IPS DF 4.7 (cell line): ENCODE data around the gene CRYGN.

Experiments used
- DNase-seq: peaks from one replicate; pipeline ENCODE4 v3.0.0-alpha.2; 2013; ENCODE audit warnings: low spot score; ENCODE audit errors: extremely low read depth

The CRYGN gene, protein sequence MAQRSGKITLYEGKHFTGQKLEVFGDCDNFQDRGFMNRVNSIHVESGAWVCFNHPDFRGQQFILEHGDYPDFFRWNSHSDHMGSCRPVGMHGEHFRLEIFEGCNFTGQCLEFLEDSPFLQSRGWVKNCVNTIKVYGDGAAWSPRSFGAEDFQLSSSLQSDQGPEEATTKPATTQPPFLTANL

DNA sequence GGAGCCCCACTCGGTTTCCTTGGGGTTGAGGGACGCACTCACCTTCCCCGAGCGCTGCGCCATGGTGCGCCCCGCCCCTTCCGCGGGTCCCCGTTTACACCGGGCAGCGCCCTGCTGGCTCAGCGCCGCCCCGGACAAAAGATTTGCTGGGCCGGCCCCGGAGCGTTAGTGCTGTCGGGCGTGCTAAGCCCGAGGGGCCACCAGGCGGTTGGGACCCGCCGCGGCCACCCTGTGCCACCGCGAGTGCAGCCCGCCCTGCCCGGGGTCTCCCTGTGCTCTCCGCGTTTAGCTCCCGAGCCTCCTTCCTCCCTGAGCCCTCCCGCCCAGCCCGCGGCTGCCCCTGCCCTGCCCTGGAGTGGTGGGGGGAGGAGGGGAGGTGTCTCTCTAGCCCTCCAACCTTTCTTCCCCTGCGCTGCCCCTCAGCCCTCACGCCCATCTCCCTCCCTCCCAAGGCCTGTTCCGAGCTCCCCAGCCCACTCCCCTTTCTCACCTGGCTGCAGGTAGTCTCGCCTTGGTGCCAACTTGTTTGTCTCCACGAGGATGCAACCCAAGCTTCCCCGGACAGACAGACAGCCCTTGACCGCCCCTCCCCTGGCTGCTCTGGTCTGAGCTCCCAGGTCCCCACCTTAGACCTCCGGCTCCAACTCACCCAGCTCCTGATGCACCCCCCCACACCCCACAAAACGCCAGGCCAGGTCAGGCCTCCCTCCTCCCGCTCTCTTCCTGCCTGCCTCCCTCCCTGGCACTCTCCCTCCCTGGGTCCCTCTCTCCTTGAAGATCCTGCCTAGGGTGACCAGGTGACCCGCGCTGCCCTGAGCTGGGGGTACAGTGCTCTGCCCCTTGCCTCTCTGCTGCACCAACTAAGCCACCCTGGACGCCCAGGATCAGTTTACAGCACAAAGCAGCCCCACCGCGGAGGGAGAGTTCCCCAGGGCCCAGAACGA lies at the start of gene CRYGN:
Gene CRYGN, minus strand, starts transcription at position 287 of the 944 bp plus-strand sequence. Its CDS starts 224 bp downstream, at position 63.
- DNase-seq: no peak

DNA sequence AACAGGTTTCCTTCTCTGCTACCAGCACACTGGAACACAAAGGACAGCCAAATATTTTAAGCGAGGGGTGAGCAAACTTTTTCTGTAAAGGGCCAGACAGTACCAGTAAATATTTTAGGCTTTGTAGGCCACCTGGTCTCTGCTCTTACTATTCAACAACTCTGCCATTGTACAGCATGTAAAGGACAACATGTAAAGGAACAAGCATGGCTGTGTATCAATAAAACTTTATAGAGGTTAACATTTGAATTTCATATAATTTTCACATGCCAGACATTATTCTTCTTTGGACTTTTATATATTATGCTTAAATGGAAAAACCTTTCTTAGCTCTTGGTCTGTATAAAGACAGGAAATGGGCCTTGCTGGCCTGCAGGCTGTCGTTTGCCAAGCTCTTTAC lies 49.6 kb upstream of the CRYGN start:
- DNase-seq: no peak

DNA sequence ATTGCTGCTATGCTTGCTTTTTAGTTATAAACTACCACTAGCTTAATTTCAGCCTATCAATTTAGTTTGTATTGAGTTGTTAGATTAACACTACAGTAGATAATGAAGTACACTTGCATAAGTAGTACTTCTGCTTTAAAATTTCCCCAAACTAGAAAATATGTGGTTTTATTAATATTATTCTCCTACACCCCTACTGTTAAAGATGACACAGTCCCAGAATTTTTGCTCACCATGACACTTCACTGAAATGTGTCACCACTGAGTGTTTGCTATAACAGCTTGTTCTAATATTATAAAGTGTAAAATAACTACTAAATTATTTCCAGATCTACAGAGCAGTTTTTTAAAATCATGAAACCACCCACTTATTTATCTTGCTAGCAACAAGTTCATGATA lies 48.2 kb upstream of the CRYGN start:
- DNase-seq: no peak

DNA sequence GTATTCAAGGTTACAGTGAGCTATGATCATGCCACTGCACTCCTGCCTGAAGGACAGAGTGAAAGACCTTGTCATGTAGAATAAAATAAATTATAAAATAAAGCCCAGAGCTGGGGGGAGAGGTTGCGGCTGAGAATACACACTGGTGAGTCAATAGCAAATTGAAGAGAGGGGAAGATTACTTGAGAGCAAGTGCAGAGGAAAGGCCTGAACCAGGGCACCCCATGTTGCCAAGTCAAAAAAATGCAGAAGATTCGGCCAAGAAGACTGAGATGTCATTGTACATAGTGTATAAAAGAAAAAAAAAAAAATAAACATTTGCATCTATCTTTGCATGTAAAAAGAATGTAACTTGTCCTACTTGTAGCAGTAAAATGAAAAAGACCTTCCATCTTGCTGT lies 47.3 kb upstream of the CRYGN start:
- DNase-seq: no peak

DNA sequence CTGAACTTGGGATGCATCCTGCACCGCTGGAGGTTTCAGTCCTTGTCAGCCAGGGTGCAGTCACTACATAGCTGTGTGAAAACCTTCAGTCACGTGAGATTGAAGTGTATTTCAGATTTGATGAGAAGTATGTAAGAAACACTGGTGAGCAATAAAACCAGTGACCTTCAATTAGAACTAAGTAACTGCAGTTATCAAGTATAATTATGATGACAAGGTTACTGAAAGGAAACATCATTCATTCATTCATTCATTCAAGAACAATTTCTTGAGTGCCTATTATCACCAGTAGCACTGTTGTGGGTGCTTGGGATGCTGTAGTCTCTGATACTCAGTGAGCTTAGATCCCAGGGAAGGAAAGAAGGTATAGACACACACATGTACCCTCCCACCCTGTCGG lies 46.1 kb upstream of the CRYGN start:
- no peak for DNase-seq

DNA sequence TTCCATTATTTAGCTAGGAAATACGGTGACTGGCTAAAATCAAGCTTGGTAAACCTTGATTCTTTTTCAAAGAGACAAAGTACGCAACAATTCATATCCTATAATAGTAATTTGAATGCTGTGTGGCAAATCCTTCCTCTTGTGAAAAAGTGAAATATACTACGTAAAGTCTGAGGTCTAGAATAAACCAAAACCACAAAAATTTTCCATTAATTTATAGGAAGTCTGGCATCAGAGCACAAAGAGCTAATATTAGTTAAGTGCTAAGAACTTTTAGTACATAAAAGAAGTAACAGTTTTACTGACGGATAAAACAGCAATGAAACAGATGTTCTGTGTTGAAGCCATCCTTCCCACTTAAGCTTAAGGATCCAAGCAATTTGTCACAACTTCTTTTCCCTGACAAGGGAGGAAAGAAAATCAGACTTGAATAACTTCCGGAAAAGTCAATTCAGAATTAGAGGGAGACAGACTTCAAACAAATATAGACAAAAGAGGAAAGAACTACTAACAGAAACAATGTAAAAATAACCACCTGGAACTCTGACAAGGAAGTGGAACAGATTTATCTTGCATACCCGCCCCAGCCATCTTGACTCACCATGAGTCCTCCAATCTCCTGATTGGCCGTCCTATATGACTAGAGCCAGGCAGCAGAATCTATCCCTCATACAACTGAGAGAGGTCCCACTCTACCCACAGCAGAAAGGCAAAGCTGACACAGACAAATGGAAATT lies 45.2 kb upstream of the CRYGN start:
- DNase-seq: no peak

DNA sequence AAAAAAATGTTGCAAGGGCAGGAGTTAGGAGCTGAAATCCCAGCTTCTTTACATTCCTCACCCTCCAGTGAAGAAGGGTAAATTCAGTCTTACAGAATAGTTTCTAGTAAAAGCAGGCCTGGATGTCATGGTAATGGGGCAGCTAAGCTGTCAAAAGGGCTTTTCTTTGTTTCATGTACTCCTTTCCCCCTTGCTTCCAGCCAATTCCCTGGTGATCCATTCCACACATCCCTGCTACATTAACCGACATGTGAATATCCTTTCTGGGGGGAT lies 43.7 kb upstream of the CRYGN start:
- no peak for DNase-seq

DNA sequence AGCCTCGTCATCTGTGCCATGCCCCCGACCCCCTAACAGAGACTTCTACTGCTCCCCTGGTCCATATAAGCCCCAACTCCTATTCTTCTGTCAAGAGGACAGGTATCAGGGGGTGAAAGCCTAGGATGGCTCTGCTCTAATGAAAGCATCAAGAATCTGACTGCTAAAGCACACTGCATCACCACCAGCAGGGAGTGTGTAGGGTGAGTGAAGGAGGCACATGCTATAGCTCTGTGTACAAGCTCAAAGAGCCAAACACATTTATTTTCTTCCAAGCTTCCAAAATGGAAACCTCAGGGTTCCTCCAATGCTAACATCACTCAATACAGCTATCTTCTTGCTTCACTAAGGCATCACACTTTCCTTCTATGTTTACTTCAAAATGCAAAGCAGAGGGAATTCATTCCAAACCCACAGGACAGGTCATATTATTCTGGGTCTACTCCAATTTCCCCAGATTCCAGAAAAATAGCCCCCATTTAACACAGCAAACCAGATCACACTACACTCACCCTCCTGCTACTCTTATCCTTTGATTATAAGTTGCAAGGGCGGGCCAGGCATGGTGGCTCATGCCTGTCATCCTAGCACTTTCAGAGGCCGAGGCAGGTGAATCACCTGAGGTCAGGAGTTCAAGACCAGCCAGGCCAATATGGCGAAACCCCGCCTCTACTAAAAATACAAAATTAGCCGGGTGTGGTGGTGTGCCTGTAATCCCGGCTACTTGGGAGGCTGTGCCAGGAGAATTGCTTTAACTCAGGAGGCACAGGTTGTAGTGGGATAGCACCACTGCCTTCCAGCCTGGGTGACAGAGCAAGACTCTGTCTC lies 43.2 kb upstream of the CRYGN start:
- no peak for DNase-seq

DNA sequence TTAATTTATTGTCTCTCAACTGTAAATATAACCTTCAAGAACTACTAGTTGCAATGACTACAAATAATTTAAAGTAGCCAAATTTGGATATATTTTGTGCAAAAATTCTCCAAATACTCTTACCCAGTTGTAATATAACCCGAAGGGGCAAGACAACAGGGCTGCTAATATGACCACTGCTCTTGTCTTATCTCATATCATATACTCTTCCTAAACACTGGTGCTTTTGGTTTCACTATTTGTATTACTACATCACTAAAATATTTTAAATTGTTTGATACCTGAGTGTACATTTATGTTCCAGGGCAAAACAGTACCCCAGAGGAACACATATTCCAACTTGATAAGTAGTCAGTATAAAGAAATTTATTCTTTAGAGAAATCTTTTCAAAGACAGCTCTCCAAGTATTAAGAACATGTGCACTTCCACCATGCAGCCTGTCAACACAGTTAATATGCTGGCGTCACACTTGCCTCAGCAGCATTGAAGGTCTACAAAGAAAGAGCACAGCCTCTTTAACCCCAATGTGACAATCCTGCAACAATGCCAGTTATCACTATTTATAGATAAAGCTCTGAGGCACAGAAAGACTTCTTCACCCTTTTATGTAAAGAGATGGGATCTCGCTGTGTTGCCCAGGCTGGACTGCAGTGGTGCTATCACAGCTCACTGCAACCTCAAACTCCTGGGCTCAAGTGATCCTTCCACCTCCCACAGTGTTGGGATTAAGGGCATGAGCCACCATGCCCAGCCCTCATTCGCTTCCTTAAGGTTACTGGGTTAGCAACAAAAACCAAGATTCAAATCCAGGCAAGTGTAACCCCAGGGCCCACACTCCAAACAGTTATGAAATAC lies 41.9 kb upstream of the CRYGN start:
- no peak for DNase-seq

DNA sequence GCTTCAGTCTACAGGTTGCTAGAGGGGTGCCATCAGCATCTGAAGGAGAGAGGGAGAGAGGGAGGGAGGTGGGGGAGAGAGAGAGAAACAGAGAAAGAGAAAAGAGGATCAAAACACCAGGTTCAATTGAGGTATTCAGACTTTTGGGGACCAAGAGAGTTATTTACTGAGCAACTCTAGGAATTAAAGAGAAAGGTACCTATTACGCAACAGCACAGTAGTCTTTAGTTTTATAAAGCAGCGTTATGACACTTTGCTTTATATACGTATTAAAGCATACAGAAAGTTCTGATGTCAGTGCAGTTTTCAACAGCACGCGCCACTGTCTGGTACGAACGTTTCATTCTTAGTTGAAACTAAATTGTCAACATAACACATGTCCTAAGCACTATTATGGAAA lies 37.9 kb upstream of the CRYGN start:
- no peak for DNase-seq

DNA sequence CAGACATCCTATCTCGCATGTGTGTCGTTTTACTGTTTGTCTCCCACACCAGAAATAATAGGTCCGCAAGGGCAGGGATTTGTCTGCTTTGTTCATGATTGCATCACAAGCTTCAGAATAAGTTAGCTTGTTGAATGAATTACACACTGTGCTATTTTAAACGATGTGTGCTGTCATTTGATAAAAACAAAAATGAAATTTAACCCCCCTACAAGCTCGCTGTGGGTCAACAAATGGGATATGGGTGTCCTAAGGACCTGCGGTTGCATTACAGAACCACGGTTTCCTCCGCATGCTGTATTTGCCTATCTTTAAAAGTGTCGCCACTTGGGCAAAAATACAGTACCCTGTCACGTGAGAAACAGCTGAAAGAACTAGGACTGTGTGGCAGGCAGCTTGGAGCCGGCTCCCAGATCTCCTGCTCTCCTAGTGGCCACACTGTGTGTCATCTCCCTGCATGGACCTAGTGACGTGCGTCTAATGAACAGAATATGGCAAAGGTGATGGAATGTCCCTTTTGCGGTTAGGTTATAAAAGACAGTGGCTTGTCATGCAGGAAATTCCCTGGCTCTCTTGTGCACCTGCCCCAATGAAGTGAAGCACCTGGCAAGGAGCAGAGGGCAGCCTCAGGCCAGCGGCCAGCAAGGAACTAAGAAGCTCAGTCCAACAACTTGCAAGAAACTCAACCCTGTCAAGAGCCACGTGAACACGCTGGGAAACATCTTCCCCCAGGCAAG lies 32.9 kb upstream of the CRYGN start:
- DNase-seq: no peak

DNA sequence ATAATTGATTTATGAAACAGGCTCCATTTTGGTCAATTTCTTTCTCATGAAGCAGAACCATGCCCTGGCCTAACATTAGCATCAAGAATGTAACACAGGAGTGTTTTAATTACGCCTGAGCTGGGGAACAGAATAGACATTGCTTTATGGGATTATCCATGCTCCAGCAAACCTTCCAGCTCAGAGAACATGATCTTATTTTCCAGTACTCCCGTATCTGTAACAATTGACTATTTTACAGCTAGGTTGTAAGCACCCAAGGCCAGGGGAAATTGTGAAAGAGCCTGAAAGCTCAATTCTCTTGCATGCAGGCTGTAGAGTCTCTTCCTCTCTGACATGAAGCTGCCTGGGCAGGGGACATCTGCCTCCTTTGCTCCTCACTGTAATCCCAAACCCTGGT lies 30.8 kb upstream of the CRYGN start:
- no peak for DNase-seq

DNA sequence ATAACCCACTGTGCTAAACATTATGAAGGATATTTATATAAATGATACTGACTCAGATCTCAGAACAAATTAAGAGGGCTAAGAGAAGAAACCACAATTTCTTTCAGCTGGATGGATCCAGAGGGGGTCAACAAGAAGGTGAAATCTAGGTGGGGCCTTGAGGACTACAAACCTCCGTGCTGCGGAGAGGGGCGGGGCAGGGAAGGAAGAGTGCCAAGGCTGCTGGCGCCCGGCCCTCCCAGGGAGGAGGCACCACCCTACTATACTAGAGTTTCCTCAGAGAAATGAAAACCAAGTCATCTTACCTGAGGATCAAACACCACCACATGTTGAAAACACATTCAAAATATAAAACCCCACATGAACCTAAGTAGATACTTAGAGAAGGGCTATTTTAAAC lies 29.3 kb upstream of the CRYGN start:
- no peak for DNase-seq

DNA sequence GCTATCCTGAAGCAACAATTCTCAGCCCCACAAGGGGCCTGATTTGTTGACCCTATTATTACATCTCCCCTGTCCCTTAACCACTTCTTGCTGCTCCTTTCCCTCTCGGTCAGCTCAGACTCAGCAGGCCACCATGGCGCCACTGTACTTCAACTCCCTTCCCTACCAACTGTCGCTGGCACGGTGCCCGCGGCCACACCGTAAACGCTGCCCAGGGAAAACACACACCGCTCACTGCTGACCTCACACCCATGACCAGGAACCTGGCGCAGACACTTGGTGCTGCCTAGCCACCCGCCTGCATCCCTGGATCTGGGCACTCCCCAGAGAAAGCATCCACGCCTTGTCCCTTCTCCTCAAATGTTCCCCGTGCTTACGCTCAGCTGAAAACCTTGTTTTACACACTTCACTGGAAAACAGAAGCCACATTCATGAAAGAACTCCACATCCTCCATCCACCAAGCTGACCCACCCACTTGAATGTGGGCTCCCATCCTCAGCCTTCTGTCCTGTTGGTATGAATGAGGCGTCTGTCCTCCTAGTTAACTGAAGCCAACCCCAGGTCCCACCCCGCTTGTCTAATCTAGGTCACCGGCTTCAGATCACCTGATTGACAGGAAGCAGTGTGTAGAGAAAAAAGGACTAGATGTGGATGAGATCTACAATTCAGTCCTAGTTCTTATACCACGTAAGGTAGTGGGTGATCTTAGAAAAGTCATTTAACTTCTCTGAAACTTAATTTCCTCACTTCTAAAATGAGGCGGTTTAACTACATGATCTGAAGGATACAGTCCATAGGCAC lies 28.5 kb upstream of the CRYGN start:
- DNase-seq: no peak

DNA sequence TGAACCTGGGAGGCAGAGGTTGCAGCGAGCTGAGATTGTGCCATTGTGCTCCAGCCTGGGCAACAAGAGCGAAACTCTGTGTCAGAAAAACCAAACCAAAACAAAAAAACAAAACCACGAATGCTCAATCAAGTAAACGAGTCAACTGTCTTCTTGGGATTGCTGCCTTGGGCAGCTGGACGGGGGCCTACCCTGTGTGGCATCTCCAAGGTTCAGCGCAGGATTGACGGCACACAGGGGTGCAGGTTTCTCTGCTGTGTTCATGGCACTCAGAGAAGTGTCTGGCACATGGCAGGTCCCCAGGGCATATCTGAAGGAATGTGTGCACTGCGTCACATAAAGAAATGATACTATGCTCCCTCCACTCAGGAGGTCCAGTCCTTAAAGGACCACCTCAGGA lies 25.2 kb upstream of the CRYGN start:
- no peak for DNase-seq

DNA sequence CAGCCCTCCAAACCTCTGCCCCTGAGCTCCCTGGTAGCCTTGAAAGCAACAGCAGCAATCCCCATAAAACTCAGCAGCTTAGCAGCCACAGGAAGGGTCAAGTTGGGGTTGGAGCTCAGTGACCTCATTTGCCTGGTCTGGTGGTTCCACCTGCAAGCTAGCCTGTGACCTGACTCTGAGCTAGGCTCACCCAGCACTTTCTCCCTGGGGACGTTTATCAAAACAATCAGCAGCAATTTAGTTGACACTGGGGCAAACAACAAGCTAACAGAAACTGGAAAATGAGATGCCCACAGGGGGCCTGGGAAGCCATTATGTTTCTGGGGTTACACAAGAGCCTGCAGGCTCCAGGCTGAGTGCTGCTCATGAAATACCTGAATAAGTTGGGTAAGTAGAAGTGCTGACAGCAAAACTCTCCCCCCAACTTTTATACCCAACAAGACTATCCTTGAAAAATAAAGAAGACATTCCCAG lies 22.4 kb upstream of the CRYGN start:
- no peak for DNase-seq

DNA sequence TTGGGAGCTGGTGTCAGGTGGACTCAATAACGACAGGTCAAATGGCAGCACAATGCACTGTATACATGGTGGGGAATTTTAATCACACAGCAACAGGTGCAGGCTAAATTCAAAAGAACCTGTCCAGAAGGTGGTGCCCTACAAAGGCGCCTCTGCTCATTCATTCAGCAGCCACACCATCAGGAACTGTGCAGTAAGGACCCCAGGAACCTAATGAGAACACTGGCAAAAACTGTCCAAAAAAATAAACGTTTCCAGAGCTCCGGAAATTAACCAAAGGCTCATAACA lies 21.9 kb upstream of the CRYGN start:
- no peak for DNase-seq

DNA sequence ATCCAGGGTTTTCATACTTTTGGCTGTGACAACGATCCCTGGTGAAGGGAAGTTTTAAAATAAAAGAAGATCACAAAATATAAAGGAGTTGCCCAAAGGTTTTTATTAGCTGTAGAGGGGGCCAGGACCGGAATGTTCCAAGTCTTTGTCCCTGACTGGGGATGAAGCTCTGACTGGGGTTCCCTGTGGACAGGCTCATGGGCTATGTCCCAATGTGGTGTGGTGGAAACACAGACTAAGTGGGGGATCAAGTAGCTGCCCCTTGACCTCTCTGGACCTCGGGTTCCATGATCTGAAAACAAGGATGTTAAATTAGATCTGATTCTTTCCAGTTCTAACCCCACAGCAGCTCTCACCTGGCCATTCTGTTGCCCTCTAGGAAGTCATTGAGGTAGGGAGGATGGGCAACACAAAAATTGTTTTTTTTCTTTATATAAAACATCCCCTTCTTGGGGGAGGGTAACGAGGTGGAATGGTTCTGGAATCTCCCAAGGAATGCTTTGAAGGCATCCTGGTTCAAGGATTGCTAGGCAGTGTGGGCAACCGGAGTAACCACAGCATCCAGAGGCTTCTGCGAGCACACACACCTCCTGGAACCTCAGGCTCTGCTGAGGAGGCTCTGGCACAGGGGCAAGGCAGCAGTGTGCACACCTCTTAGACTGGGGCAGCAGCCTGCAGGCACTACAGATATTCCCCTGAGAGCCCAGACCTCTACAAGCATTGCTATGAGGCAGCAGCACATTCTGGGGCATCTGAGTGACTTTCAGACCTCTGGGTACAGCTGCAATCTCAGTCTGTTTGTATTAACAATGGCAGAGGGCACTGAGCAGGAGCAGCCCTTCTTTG lies 21.4 kb upstream of the CRYGN start:
- no peak for DNase-seq
